Measurements from ENCODE around the gene TBL1X. TPM values are rescaled to one million over a fixed set of nuclear protein-coding genes. Genes with fewer than 3 reads are reported as not detected.

TBL1X gene
- total and polyA plus RNA-seq, 2 of the 8 experiments (the other 6 are each of a cell fraction or from before 2014, with no cell fraction given): 13.3 to 25.6 TPM

DNA sequence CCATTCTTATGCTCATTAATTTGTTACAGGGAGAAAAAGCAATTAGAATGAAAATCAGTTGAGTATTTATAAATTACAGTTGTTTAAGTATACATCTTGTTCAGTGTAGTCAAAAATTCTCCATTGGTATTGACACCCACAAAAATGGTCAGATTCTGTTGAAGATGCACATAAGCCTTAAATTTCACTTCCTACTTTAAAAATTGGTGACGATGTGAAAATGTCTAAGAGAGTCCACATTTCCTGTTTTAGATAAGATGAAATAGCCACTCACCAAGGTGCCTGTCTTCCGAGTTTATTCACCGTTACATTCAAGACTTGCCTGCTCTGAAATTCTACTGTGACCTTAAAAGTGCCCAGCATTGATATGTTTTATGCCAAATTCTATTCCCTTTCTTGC, 207.1 kb downstream of the TBL1X start (continued):
- TF ChIP-seq PHF8 (conservative IDR thresholded peaks at IDR 0.05; ENCODE audit: low read depth, low read length) (no peak), EGR1 (IDR thresholded peaks at IDR 0.05; ENCODE audit: borderline replicate concordance, low read depth, low read length) (no peak)
- TF ChIP-seq, protein P1, sequence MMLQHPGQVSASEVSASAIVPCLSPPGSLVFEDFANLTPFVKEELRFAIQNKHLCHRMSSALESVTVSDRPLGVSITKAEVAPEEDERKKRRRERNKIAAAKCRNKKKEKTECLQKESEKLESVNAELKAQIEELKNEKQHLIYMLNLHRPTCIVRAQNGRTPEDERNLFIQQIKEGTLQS (IDR thresholded peaks at IDR 0.05; ENCODE audit: insufficient read depth, low read depth, low read length): no peak

Measured in H1 (cell line).